Neural cell (in vitro differentiated cells): Measurements from ENCODE around the gene ABCB8.

ENCODE experiments used
- CTCF ChIP-seq: fragments of 450-650 bp; IDR thresholded peaks from 2 replicates; pipeline ENCODE4 v1.5.1; 2014; ENCODE audit warnings: antibody characterized with exemption, mild to moderate bottlenecking, moderate library complexity; ENCODE audit not compliant: poor library complexity, severe bottlenecking
- EP300 ChIP-seq: fragments of 450-650 bp; conservative IDR thresholded peaks from 2 replicates; pipeline ENCODE4 v1.6.1; 2014; ENCODE audit warnings: antibody characterized with exemption, mild to moderate bottlenecking, moderate library complexity; ENCODE audit not compliant: poor library complexity, severe bottlenecking
- EZH2 ChIP-seq: fragments of 200-600, 300-800 bp; shearing (Covaris generic), sonication (generic); IDR thresholded peaks from 2 replicates; pipeline ENCODE4 v1.6.1; 2014; ENCODE audit warnings: antibody characterized with exemption, low read length, borderline replicate concordance, mild to moderate bottlenecking; ENCODE audit not compliant: insufficient read depth, poor library complexity, severe bottlenecking
- MXI1 ChIP-seq: fragments of 450-650 bp; conservative IDR thresholded peaks from 2 replicates; pipeline ENCODE4 v1.6.1; 2014; ENCODE audit warnings: antibody characterized with exemption, mild to moderate bottlenecking; ENCODE audit not compliant: poor library complexity, severe bottlenecking
- POLR2AphosphoS5 ChIP-seq: IDR thresholded peaks from 2 replicates; pipeline ENCODE4 v1.6.1; 2012
- RAD21 ChIP-seq: fragments of 450-650 bp; conservative IDR thresholded peaks from 2 replicates; pipeline ENCODE4 v1.6.1; 2014; ENCODE audit warnings: antibody characterized with exemption, mild to moderate bottlenecking, moderate library complexity
- TAF1 ChIP-seq: IDR thresholded peaks from 2 replicates; pipeline ENCODE4 v1.6.1; 2012; ENCODE audit warnings: low read depth
- TF ChIP-seq, protein P1 (sequence below): IDR thresholded peaks from 2 replicates; pipeline ENCODE4 v1.6.1; 2012; ENCODE audit warnings: borderline replicate concordance

DNA sequence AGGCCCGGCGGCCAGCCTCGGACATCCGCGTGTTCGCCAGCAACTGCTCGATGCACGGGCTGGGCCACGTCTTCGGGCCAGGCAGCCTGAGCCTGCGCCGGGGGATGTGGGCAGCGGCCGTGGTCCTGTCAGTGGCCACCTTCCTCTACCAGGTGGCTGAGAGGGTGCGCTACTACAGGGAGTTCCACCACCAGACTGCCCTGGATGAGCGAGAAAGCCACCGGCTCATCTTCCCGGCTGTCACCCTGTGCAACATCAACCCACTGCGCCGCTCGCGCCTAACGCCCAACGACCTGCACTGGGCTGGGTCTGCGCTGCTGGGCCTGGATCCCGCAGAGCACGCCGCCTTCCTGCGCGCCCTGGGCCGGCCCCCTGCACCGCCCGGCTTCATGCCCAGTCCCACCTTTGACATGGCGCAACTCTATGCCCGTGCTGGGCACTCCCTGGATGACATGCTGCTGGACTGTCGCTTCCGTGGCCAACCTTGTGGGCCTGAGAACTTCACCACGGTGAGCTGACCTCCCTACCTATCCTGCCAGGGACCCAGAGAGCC is 20.7 kb downstream of the ABCB8 start:
- no peak for TF ChIP-seq EP300
- TF ChIP-seq CTCF, result no peak
- TF ChIP-seq EZH2, result no peak
- TF ChIP-seq POLR2AphosphoS5, result no peak
- TF ChIP-seq MXI1, result no peak
- TF ChIP-seq TAF1, result no peak
- TF ChIP-seq, protein P1, sequence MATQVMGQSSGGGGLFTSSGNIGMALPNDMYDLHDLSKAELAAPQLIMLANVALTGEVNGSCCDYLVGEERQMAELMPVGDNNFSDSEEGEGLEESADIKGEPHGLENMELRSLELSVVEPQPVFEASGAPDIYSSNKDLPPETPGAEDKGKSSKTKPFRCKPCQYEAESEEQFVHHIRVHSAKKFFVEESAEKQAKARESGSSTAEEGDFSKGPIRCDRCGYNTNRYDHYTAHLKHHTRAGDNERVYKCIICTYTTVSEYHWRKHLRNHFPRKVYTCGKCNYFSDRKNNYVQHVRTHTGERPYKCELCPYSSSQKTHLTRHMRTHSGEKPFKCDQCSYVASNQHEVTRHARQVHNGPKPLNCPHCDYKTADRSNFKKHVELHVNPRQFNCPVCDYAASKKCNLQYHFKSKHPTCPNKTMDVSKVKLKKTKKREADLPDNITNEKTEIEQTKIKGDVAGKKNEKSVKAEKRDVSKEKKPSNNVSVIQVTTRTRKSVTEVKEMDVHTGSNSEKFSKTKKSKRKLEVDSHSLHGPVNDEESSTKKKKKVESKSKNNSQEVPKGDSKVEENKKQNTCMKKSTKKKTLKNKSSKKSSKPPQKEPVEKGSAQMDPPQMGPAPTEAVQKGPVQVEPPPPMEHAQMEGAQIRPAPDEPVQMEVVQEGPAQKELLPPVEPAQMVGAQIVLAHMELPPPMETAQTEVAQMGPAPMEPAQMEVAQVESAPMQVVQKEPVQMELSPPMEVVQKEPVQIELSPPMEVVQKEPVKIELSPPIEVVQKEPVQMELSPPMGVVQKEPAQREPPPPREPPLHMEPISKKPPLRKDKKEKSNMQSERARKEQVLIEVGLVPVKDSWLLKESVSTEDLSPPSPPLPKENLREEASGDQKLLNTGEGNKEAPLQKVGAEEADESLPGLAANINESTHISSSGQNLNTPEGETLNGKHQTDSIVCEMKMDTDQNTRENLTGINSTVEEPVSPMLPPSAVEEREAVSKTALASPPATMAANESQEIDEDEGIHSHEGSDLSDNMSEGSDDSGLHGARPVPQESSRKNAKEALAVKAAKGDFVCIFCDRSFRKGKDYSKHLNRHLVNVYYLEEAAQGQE, result no peak
- TF ChIP-seq RAD21, result no peak
